Stimulated activated naive CD8-positive, alpha-beta T cell treated with anti-CD3 and anti-CD28 coated beads, Interleukin-15, Interleukin-2, amounts not matched to agents 100 U/mL and 50 U/mL, for 24 hours (primary cell): ENCODE results near the gene TMOD3.
A peak's percentile ranks its signal among the peaks of the same experiment; 100 is the strongest.
"Not testable (repeated sequence)": the region's sequence is repeated elsewhere in the genome, so short reads cannot be mapped to it uniquely, and the experiment has no call there.

Experiments used
- ATAC-seq: fragments of 150-1000 bp; cut with Tn5 transposase; one replicate; pipeline ENCODE4 v1.10.0; 2021
- DNase-seq: peaks from one replicate; pipeline ENCODE4 v3.0.0; 2021

The TMOD3 gene

GRCh38 chr15:51864408-51865056, 35.1 kb downstream of the TMOD3 start:
- peak; percentile 75 for ATAC-seq
- DNase-seq = peak; percentile 22

GRCh38 chr15:51865317-51865716, 35.9 kb downstream of the TMOD3 start:
- ATAC-seq = no peak
- DNase-seq = no peak

- DNase-seq (no peak), ATAC-seq (no peak)
These were observed 36.7 kb downstream of the TMOD3 start for GRCh38 chr15:51866161-51866560.

GRCh38 chr15:51866751-51867150, 37.3 kb downstream of the TMOD3 start:
- DNase-seq (no peak), ATAC-seq (no peak)

GRCh38 chr15:51869060-51869421, 39.6 kb downstream of the TMOD3 start:
- no peak for DNase-seq
- no peak for ATAC-seq

- no peak for ATAC-seq
- no peak for DNase-seq
These were observed 41.3 kb downstream of the TMOD3 start for GRCh38 chr15:51870774-51871173.

GRCh38 chr15:51874751-51875644, 45.5 kb downstream of the TMOD3 start:
- no peak for ATAC-seq
- no peak for DNase-seq

GRCh38 chr15:51876169-51876568, 46.7 kb downstream of the TMOD3 start:
- no peak for ATAC-seq
- no peak for DNase-seq

GRCh38 chr15:51878446-51879386, 49.3 kb downstream of the TMOD3 start:
- DNase-seq (no peak), ATAC-seq (no peak)

GRCh38 chr15:51879555-51879954, 50.1 kb downstream of the TMOD3 start:
- DNase-seq = no peak
- no peak for ATAC-seq

GRCh38 chr15:51883271-51883837, 53.9 kb downstream of the TMOD3 start:
- DNase-seq = no peak
- ATAC-seq = no peak

- DNase-seq = no peak
- no peak for ATAC-seq
These were observed 54.6 kb downstream of the TMOD3 start for GRCh38 chr15:51884041-51884440.

GRCh38 chr15:51884517-51885236, 55.2 kb downstream of the TMOD3 start:
- no peak for ATAC-seq
- DNase-seq = no peak

GRCh38 chr15:51885758-51886157, 56.3 kb downstream of the TMOD3 start:
- DNase-seq, ATAC-seq: not testable (repeated sequence)

GRCh38 chr15:51887887-51888592, 58.6 kb downstream of the TMOD3 start:
- DNase-seq (no peak), ATAC-seq (no peak)

GRCh38 chr15:51888593-51889195, 59.2 kb downstream of the TMOD3 start:
- ATAC-seq = no peak
- no peak for DNase-seq

GRCh38 chr15:51889486-51889885, 60.0 kb downstream of the TMOD3 start:
- ATAC-seq = no peak

GRCh38 chr15:51904421-51904820, 75.0 kb downstream of the TMOD3 start:
- no peak for ATAC-seq
- no peak for DNase-seq

More at GRCh38 chr15:51889486-51889885, 60.0 kb downstream of the TMOD3 start:
- DNase-seq = no peak

- ATAC-seq (no peak), DNase-seq (no peak)
These were observed 75.5 kb downstream of the TMOD3 start for GRCh38 chr15:51904931-51905330.

GRCh38 chr15:51907136-51907862, 77.8 kb downstream of the TMOD3 start:
- peak; percentile 43 for ATAC-seq
- DNase-seq = no peak
